ENCODE results near the gene TBX1. TPM values are rescaled to one million over a fixed set of nuclear protein-coding genes. Genes with fewer than 3 reads are reported as not detected.

Gene TBX1
- polyA plus RNA-seq, 1 donor from 2014 or later: not detected

DNA sequence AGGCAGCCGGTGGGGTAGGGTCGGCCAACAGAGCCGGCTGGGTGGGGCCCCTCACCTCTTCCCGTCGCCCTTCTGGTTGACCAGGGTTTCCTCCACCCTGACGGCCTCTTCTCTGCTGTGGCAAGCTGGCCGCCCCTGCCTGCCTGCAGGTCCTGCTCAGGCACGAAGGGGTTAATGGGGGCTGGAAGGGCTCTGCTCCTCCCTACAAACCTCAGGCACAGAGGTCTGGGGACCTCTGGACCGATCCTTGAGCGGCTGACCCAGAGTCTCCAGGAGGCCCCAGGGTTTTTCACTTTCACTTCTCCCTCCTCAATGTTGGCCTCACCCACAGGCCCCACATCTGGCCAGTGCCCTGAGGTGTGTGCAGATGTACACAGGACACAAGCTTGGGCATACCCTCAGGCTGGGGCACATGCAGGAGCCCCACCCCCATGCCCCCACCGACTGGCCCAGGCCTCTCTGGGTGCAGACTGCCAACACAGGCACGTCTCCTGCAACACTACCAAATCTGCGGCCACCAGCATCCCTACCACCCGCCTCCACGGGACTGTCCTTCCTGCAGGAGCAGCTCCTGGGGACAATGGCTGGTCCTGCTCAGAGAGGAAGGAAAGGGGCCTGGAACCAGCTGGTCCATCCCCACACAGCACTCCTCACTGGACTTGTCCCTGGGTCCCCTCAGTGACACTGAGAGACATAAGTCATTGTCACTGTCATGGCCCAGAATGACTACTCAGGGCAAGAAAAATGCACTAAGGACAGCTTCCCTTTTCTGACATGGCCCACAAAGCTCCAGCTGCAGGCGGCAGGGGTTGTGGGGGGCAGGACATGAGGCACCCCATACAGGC lies 3.2 kb upstream of the TBX1 start:
- H3K36me3 ChIP-seq (ENCODE audit: insufficient read depth, low read length): no peaks in the 10 kb centered on the region
- no peaks in the 10 kb centered on the region for H3F3A ChIP-seq (ENCODE audit: insufficient read depth, low read length, poor library complexity, severe bottlenecking)
- H3K9ac ChIP-seq (ENCODE audit: low read length): no peak overlapping the region
- no peaks in the 10 kb centered on the region for H3K9me3 ChIP-seq (ENCODE audit: low read length)
- no peaks in the 10 kb centered on the region for H4K20me1 ChIP-seq (ENCODE audit: insufficient read depth)
- TF ChIP-seq, protein P1, sequence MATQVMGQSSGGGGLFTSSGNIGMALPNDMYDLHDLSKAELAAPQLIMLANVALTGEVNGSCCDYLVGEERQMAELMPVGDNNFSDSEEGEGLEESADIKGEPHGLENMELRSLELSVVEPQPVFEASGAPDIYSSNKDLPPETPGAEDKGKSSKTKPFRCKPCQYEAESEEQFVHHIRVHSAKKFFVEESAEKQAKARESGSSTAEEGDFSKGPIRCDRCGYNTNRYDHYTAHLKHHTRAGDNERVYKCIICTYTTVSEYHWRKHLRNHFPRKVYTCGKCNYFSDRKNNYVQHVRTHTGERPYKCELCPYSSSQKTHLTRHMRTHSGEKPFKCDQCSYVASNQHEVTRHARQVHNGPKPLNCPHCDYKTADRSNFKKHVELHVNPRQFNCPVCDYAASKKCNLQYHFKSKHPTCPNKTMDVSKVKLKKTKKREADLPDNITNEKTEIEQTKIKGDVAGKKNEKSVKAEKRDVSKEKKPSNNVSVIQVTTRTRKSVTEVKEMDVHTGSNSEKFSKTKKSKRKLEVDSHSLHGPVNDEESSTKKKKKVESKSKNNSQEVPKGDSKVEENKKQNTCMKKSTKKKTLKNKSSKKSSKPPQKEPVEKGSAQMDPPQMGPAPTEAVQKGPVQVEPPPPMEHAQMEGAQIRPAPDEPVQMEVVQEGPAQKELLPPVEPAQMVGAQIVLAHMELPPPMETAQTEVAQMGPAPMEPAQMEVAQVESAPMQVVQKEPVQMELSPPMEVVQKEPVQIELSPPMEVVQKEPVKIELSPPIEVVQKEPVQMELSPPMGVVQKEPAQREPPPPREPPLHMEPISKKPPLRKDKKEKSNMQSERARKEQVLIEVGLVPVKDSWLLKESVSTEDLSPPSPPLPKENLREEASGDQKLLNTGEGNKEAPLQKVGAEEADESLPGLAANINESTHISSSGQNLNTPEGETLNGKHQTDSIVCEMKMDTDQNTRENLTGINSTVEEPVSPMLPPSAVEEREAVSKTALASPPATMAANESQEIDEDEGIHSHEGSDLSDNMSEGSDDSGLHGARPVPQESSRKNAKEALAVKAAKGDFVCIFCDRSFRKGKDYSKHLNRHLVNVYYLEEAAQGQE (IDR thresholded peaks at IDR 0.05; ENCODE audit: borderline replicate concordance): no peak
- TF ChIP-seq EP300 (conservative IDR thresholded peaks at IDR 0.05; ENCODE audit: poor library complexity, severe bottlenecking): no peak
- no peak for TF ChIP-seq MXI1 (conservative IDR thresholded peaks at IDR 0.05; ENCODE audit: poor library complexity, severe bottlenecking)
- H3K79me2 ChIP-seq (replicated peaks; ENCODE audit: insufficient read depth, low read length): no peaks in the 10 kb centered on the region
- H3K4me3 ChIP-seq (ENCODE audit: low read length): no peak overlapping the region
- no peak overlapping the region for H3K4me2 ChIP-seq (ENCODE audit: low read length)
- no peak overlapping the region for H2AFZ ChIP-seq (ENCODE audit: low read depth, low read length)
- no peak overlapping the region for H3K27ac ChIP-seq (ENCODE audit: low read length)
- no peaks in the 10 kb centered on the region for H3K9me2 ChIP-seq (ENCODE audit: insufficient read depth, low read length)
- peaks cover 92% of the 10 kb centered on the region for H3K27me3 ChIP-seq (ENCODE audit: insufficient read depth, low read depth, low read length)

DNA sequence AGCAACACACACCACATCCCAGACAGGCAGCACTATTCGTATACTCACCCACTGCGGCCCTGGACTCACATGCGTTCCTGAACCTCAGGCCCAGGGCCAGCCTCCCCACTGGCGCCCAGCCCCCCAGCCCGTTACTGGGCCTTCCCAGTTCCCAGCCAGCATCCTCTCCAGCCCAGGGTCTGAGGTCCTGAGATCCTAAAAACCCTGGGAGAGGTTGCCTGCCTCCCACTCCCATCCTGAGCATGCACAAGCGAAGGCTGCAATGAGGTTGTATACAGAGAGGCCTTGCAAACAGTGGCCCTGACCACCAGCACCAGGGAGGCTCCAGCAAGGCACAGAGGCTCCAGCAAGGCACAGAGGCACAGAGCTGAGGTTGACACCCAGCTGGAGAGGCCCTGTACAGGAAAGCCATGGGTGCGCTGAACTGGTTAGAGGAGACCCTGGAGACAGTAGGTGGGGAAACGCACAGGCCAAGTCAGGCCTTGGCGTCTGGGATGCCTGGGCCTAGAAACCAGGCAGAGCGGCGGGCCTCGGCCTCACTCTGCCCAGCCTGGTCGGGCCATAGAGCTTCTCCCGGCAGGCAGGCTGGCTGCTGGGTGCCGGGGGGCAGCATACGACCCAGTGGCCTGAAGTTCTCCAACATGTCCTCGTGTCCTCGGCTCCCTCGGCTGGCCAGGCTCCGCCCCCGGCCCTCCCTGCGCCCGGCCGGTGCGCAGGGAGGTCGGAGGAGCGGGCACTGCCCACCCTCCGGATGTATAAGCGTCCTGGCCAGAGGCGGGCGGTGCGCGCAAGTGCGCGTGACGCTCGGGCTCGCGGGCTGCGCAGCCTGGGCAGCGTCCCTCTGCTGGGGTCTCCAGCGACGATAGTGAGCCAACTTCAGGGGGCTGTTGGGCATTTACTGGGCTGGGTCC lies 2.3 kb upstream of the TBX1 start:
- no peak overlapping the region for H3K27ac ChIP-seq (ENCODE audit: low read length)
- H2AFZ ChIP-seq (ENCODE audit: low read depth, low read length): no peak overlapping the region
- no peaks in the 10 kb centered on the region for H4K20me1 ChIP-seq (ENCODE audit: insufficient read depth)
- no peaks in the 10 kb centered on the region for H3K9me3 ChIP-seq (ENCODE audit: low read length)
- H3K4me3 ChIP-seq (ENCODE audit: low read length): no peak overlapping the region
- TF ChIP-seq TAF1 (IDR thresholded peaks at IDR 0.05; ENCODE audit: low read depth) (no peak), EZH2 (IDR thresholded peaks at IDR 0.05; ENCODE audit: borderline replicate concordance, insufficient read depth, low read length, poor library complexity, severe bottlenecking) (peak; percentile 43)
- no peaks in the 10 kb centered on the region for H3K36me3 ChIP-seq (ENCODE audit: insufficient read depth, low read length)
- H3K9me2 ChIP-seq (ENCODE audit: insufficient read depth, low read length): no peaks in the 10 kb centered on the region
- H3K4me2 ChIP-seq (ENCODE audit: low read length): no peak overlapping the region
- peaks cover 92% of the 10 kb centered on the region for H3K27me3 ChIP-seq (ENCODE audit: insufficient read depth, low read depth, low read length)
- H3F3A ChIP-seq (ENCODE audit: insufficient read depth, low read length, poor library complexity, severe bottlenecking): no peaks in the 10 kb centered on the region
- no peaks in the 10 kb centered on the region for H3K79me2 ChIP-seq (replicated peaks; ENCODE audit: insufficient read depth, low read length)
- H3K9ac ChIP-seq (ENCODE audit: low read length): no peak overlapping the region

DNA sequence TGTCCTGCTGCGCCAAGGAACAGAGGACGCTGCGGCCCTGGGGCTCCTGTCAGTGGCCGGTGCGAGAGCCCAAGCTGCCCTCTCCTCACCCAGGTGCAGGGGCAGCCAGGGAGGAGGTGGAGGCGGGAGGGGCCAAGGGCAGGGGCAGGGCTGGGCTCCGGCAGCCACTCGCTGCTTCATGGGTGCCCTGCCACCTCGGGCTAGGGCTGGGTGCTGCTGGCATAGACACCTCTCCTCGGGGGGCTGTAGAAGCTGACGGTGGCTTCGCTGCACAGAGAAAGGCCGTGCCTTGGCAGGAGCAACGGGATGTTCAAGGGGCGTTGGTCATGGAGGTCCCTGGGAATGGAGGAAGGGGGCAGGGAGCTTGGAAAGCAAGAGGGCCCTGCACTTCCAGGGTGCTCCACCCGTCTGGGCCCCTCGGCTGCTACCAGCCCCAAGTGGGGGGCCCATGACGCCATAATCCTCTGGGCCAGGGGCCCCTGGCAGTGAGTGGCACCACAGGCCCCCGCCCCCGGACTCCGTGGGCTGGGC lies 1.6 kb upstream of the TBX1 start:
- Histone ChIP-seq H3K4me3 (ENCODE audit: low read length) (no peak overlapping the region), H3K9ac (ENCODE audit: low read length) (no peak overlapping the region), H3F3A (ENCODE audit: insufficient read depth, low read length, poor library complexity, severe bottlenecking) (no peaks in the 10 kb centered on the region), H3K9me3 (ENCODE audit: low read length) (no peaks in the 10 kb centered on the region), H2AFZ (ENCODE audit: low read depth, low read length) (no peak overlapping the region), H3K27ac (ENCODE audit: low read length) (no peak overlapping the region), H4K20me1 (ENCODE audit: insufficient read depth) (no peaks in the 10 kb centered on the region), H3K27me3 (ENCODE audit: insufficient read depth, low read depth, low read length) (peaks cover 92% of the 10 kb centered on the region), H3K4me2 (ENCODE audit: low read length) (no peak overlapping the region), H3K9me2 (ENCODE audit: insufficient read depth, low read length) (no peaks in the 10 kb centered on the region), H3K79me2 (replicated peaks; ENCODE audit: insufficient read depth, low read length) (no peaks in the 10 kb centered on the region), H3K36me3 (ENCODE audit: insufficient read depth, low read length) (no peaks in the 10 kb centered on the region)
- no peak for TF ChIP-seq RAD21 (conservative IDR thresholded peaks at IDR 0.05)
- TF ChIP-seq EP300 (conservative IDR thresholded peaks at IDR 0.05; ENCODE audit: poor library complexity, severe bottlenecking): no peak

All from neural cell (in vitro differentiated cells).